Esophagus muscularis mucosa (tissue), 4 donors: Measurements from ENCODE around the gene TOM1L2. TPM values are rescaled to one million over a fixed set of nuclear protein-coding genes. Genes with fewer than 3 reads are reported as not detected.

ENCODE experiments used
- DNase-seq: peaks from one replicate; pipeline ENCODE4 v3.0.0-alpha.2; 2017; ENCODE audit errors: extremely low spot score
- H3K27ac ChIP-seq, 4 donors: fragments of 200-600 bp; sonication (generic); replicated peaks in 1 of 4; 1 replicate in 3 of 4; 2 replicates in 1 of 4; pipeline ENCODE4 v1.5.1; 2016 to 2019; ENCODE audit warnings: mild to moderate bottlenecking in 1 of 4
- H3K27me3 ChIP-seq, 4 donors: fragments of 200-600 bp; sonication (generic); one replicate each; pipeline versions ENCODE4 v1.5.1 to v1.6.0; 2016 to 2019
- H3K36me3 ChIP-seq, 4 donors: fragments of 200-600 bp; sonication (generic); one replicate each; pipeline ENCODE4 v1.5.1; 2016 to 2019
- H3K4me1 ChIP-seq, 4 donors: fragments of 200-600 bp; sonication (generic); one replicate each; pipeline ENCODE4 v1.5.1; 2016 to 2019
- H3K4me3 ChIP-seq, 4 donors: fragments of 200-600 bp; sonication (generic); 1 replicate in 2 of 4; 2 replicates in 2 of 4; pipeline ENCODE4 v1.5.1; 2016 to 2019; ENCODE audit warnings: mild to moderate bottlenecking in 4 of 4, moderate library complexity in 1 of 4
- H3K9me3 ChIP-seq, 4 donors: fragments of 200-600 bp; sonication (generic); 1 replicate in 3 of 4; 2 replicates in 1 of 4; pipeline ENCODE4 v1.5.1; 2016 to 2019
- CTCF ChIP-seq, 3 experiments: fragments of 200-600 bp in 2 of 3; fragments of 450-650 bp in 1 of 3; sonication (generic) in 2 of 3; IDR thresholded peaks; one replicate each; pipeline ENCODE4 v1.5.1; 2017 to 2019; ENCODE audit warnings: antibody characterized with exemption in 3 of 3, mild to moderate bottlenecking in 2 of 3, moderate library complexity in 1 of 3
- EP300 ChIP-seq: sonication (generic); formaldehyde crosslinking; IDR thresholded peaks from one replicate; pipeline ENCODE4 v1.6.1; 2017; ENCODE audit warnings: antibody characterized with exemption
- POLR2A ChIP-seq: fragments of 450-650 bp; IDR thresholded peaks from one replicate; pipeline ENCODE4 v1.6.1; 2017; ENCODE audit warnings: antibody characterized with exemption, moderate library complexity, mild to moderate bottlenecking, low read depth
- POLR2AphosphoS5 ChIP-seq, 2 donors: sonication (generic); formaldehyde crosslinking; IDR thresholded peaks; one replicate each; pipeline ENCODE4 v1.6.1; 2017; ENCODE audit warnings: antibody characterized with exemption in 2 of 2
- WGBS: methylation state at CpG from one replicate; pipeline ENCODE4 v1.1.5; 2018; 5-methylcytosine and 5-hydroxymethylcytosine counted together
- intact Hi-C: fragments of 100-400 bp; cut with DNase I; formaldehyde crosslinking; loops from one replicate; pipeline ENCODE4 v1.15.1; 2023
- total RNA-seq, 4 donors: library from RNA; depleted of rRNA; stranded (reverse); fragments of >200 nt; gene quantifications; one replicate each; pipeline versions ENCODE4 v1.1.0 to v1.2.1, GENCODE V29; 2016

Gene TOM1L2
- total RNA-seq, 4 donors from 2014 or later: 64.4 to 96.9 (median 75.0) TPM

DNA sequence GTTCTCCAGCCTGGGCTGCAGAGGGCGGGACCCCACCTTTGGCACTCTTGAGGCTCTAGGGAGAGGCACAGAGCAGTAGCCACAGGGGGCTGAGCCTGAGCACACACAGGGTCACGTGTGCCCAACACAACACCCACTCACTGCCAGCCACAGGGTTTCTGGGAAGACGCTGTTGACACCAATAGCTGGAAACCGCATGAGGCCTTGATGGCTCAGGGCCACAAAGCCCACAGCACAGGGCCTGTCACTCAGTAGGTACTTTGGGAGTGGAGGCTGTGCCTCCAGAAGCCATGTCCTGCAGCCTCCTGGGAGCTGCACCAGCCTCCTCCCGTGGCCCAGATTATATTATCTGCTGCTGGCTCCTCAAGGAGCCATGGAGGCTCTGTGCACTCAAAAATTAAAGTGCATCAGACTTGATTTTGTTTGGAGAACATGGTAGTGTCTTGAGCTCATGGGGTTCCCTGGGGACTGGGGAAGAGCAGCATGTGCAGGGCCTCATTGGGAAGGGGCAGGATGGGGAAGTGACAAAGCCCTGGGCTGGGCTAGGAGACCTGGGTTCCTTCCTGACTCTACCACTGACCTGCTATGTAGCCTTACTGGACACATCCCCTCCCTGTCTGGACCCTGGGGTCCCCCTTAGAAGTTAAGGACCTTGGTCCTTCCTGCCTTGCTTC is 122.9 kb downstream of the TOM1L2 start:
- Histone ChIP-seq H3K4me3 (no peak overlapping the region), H3K36me3 (peaks cover 0 to 36% (median 20%) of the 10 kb centered on the region in 4 donors), H3K9me3 (no peaks in the 10 kb centered on the region), H3K27ac (peak overlapping the region; percentile 66 to 84 (median 74)), H3K4me1 (peaks cover 33 to 49% (median 42%) of the 10 kb centered on the region in 4 donors), H3K27me3 (no peaks in the 10 kb centered on the region)
- intact Hi-C loops: no loop called here
- DNase-seq: no peak
- 54% methylated on average over 2 of the region's 5 CpGs for WGBS
- TF ChIP-seq EP300: peak; percentile 11
- TF ChIP-seq POLR2A: no peak
- no peak for TF ChIP-seq CTCF (IDR thresholded peaks at IDR 0.05)
- peak in 1 of 2 donors; percentile 60 for TF ChIP-seq POLR2AphosphoS5 (IDR thresholded peaks at IDR 0.05)

GRCh38 chr17:17848311-17849082 is 123.7 kb downstream of the TOM1L2 start:
- intact Hi-C loops: no loop called here
- Histone ChIP-seq H3K4me3 (no peak overlapping the region), H3K9me3 (no peaks in the 10 kb centered on the region), H3K36me3 (peaks cover 0 to 36% (median 20%) of the 10 kb centered on the region in 4 donors), H3K27ac (peak overlapping the region; percentile 66 to 84 (median 74)), H3K27me3 (no peaks in the 10 kb centered on the region), H3K4me1 (peaks cover 33 to 49% (median 41%) of the 10 kb centered on the region in 4 donors)
- WGBS: 88% methylated on average over 7 of the region's 10 CpGs
- no peak for DNase-seq
- TF ChIP-seq CTCF (IDR thresholded peaks at IDR 0.05) (no peak), POLR2A (no peak), EP300 (no peak), POLR2AphosphoS5 (IDR thresholded peaks at IDR 0.05) (no peak)

DNA sequence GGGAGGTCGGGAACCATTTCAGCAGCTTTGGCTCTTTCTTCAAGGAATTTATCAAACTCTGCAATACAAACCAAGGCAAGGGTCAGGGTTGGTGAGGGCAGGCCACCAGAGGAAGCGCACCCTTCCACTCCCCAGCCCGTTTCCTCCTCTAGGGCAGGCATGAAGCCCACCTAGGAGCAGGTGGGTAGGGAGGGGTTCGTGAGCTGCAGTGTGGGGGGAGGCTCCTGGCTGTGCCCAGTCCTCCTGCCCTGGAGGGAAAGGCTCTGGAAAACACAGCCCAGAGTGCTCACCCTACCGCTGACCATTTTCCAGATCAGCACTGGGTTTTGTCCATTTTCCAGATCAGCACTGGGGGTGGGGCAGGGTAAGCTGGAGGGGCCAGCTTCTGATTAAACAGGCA is 124.5 kb downstream of the TOM1L2 start:
- no CpG with 5 or more reads among the region's 5 CpGs for WGBS

GRCh38 chr17:17847118-17847689 is 125.0 kb downstream of the TOM1L2 start:
- Histone ChIP-seq H3K4me1 (peaks cover 33 to 45% (median 40%) of the 10 kb centered on the region in 4 donors), H3K4me3 (no peak overlapping the region), H3K9me3 (no peaks in the 10 kb centered on the region), H3K27me3 (no peaks in the 10 kb centered on the region), H3K36me3 (peaks cover 0 to 33% (median 20%) of the 10 kb centered on the region in 4 donors), H3K27ac (no peak overlapping the region)
- no peak for TF ChIP-seq EP300
- no peak for TF ChIP-seq POLR2A
- no peak for TF ChIP-seq POLR2AphosphoS5 (IDR thresholded peaks at IDR 0.05)
- no peak for TF ChIP-seq CTCF (IDR thresholded peaks at IDR 0.05)
- intact Hi-C loops: no loop called here
- no peak for DNase-seq
- WGBS: 82% methylated on average over 12 of the region's 17 CpGs

More for the DNA sequence above, 124.5 kb downstream of the TOM1L2 start:
- peak overlapping the region in 1 of 4 donors; percentile 84 for H3K27ac ChIP-seq
- peaks cover 0 to 36% (median 20%) of the 10 kb centered on the region in 4 donors for H3K36me3 ChIP-seq
- DNase-seq: no peak
- H3K27me3 ChIP-seq: no peaks in the 10 kb centered on the region
- H3K4me3 ChIP-seq: no peak overlapping the region
- peaks cover 32 to 44% (median 37%) of the 10 kb centered on the region in 4 donors for H3K4me1 ChIP-seq
- no peaks in the 10 kb centered on the region for H3K9me3 ChIP-seq
- intact Hi-C loops: no loop called here
- TF ChIP-seq POLR2AphosphoS5 (IDR thresholded peaks at IDR 0.05) (no peak), EP300 (no peak), POLR2A (no peak), CTCF (IDR thresholded peaks at IDR 0.05) (no peak)
